A673 (cell line): ENCODE measurements around the gene CRIP3.

Experiments
- EZH2 ChIP-seq: fragments of 200-600 bp; sonication (generic); IDR thresholded peaks from 2 replicates; pipeline ENCODE4 v1.6.1; 2017; ENCODE audit warnings: borderline replicate concordance, low read depth, mild to moderate bottlenecking, mixed read lengths, antibody characterized with exemption, low read length; ENCODE audit not compliant: poor library complexity, severe bottlenecking
- TF ChIP-seq, protein P1 (sequence below): fragments of 300-800, 200-600 bp; sonication (generic); conservative IDR thresholded peaks from 2 replicates; pipeline ENCODE4 v1.5.1; 2017; ENCODE audit warnings: low read depth, mild to moderate bottlenecking, antibody characterized with exemption, low read length, moderate library complexity, mixed read lengths

- TF ChIP-seq, protein P1, sequence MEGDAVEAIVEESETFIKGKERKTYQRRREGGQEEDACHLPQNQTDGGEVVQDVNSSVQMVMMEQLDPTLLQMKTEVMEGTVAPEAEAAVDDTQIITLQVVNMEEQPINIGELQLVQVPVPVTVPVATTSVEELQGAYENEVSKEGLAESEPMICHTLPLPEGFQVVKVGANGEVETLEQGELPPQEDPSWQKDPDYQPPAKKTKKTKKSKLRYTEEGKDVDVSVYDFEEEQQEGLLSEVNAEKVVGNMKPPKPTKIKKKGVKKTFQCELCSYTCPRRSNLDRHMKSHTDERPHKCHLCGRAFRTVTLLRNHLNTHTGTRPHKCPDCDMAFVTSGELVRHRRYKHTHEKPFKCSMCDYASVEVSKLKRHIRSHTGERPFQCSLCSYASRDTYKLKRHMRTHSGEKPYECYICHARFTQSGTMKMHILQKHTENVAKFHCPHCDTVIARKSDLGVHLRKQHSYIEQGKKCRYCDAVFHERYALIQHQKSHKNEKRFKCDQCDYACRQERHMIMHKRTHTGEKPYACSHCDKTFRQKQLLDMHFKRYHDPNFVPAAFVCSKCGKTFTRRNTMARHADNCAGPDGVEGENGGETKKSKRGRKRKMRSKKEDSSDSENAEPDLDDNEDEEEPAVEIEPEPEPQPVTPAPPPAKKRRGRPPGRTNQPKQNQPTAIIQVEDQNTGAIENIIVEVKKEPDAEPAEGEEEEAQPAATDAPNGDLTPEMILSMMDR = no peak
- no peak for TF ChIP-seq EZH2
Measured at GRCh38 chr6:43268355-43268700, 40.3 kb downstream of the CRIP3 start.
